GM12801 (cell line): ENCODE measurements around the gene LAMB2.

Experiments
- TF ChIP-seq, protein P1 (sequence below): IDR thresholded peaks from one replicate; pipeline ENCODE4 v1.5.1; 2011; ENCODE audit warnings: control low read depth; ENCODE audit not compliant: insufficient read length; ENCODE audit errors: extremely low read depth

The LAMB2 gene

DNA sequence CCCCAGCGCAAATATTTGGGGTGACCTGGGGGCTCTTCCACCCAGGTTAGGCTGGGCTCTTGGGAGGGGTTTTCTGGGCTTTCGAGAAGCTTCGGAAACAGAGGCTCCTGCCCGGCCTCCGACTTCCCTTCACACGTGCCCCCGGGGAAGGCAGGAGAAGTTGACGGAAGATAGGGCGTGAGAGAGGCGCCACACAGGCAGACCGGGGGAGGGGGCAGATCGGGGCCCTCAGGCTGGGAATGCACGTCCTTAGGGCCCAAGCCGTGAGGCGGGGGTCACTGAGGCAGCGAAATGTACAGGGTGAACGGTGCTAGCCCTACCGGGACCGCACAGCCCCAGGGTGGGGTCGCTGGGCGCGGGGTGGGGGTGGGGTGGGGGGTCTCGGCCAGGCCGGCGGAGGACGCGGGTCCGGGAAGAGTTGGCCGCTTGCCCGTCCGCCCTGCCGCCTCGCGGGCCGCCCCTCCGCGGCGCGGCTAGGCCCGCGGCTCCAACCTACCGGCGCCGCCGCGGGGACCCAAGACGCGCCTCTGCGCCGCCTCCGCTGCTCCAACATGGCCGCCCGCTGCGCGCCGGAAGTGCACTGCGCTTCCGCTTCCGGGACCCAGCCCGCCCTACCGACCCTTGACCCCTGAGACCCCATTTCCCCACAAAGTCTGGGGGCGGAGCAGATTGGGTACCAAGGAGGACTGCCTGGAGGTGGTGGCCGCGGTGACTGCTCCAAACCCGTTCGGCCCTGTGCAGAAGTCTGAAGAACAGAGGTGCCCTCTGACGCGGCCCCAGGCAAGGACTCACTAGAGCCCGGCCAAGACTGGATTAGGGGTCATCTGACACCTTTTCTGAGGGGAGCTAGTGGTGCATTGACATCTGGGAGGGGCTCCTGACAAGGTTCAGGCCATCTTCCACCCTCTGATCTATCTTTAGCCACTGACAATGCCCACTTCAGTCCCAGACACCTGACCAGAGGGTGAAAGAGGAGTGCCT is 33.2 kb upstream of the LAMB2 start, which contains the start of gene CCDC71:
TSS of gene CCDC71 (minus strand) at position 561 of the 981 bp plus-strand sequence. CDS start 2,123 bp downstream, outside the sequence.
- TF ChIP-seq, protein P1, sequence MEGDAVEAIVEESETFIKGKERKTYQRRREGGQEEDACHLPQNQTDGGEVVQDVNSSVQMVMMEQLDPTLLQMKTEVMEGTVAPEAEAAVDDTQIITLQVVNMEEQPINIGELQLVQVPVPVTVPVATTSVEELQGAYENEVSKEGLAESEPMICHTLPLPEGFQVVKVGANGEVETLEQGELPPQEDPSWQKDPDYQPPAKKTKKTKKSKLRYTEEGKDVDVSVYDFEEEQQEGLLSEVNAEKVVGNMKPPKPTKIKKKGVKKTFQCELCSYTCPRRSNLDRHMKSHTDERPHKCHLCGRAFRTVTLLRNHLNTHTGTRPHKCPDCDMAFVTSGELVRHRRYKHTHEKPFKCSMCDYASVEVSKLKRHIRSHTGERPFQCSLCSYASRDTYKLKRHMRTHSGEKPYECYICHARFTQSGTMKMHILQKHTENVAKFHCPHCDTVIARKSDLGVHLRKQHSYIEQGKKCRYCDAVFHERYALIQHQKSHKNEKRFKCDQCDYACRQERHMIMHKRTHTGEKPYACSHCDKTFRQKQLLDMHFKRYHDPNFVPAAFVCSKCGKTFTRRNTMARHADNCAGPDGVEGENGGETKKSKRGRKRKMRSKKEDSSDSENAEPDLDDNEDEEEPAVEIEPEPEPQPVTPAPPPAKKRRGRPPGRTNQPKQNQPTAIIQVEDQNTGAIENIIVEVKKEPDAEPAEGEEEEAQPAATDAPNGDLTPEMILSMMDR, result no peak

DNA sequence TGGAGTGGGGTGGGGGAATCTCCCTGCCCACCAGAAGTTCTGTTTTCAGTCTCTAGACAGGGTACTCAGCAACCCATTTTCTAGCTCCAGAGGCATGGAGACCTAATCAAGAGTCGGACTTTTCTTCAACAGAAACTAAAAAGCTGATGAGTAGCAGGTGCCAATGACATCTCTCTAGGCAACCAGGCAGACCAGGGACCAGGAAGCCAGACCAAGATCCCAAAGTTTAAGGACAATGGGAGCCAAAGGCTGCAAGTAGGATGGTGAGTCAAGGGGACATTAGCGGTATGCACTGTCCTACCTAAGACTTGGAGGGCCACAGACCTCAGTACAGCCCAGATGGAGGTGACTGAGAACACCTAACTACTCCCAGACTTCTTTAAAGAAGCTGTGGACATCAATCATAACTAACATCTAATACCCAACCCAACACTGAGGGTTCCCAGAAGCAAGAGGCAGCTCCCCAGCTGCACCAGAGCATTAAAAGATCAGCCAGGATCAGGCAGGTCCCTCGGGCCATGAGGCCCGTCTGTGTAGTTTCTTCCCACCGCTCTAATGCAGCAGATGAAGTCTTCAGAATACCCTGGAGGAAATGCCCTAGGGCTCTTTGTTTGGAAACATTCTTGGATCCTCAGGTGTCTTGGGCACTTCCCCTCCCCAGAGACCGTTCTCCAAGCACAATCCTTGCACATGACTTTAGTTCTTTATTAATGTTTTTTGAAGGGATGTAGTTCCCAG is 32.3 kb upstream of the LAMB2 start:
- TF ChIP-seq, protein P1, result no peak

DNA sequence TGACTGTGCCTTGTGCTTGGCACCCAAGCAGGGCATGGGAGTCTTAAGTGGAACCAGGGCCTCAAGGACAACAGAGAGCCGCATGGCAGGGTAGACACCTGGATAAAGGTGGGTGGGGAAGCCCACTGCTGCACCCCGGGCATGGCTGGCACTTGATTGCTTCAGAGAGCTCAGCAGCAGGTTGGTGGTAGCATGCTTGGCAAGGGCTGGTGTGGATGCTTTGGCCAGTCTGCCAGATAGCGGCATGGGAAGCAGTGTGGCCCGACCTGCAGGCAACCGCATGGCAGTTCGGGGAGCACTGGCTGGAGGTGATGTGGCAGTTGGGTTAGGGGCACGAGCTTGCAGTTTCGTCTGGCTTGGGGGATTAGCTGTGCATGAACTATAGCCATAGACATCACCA is 30.8 kb upstream of the LAMB2 start:
- TF ChIP-seq, protein P1, result no peak

DNA sequence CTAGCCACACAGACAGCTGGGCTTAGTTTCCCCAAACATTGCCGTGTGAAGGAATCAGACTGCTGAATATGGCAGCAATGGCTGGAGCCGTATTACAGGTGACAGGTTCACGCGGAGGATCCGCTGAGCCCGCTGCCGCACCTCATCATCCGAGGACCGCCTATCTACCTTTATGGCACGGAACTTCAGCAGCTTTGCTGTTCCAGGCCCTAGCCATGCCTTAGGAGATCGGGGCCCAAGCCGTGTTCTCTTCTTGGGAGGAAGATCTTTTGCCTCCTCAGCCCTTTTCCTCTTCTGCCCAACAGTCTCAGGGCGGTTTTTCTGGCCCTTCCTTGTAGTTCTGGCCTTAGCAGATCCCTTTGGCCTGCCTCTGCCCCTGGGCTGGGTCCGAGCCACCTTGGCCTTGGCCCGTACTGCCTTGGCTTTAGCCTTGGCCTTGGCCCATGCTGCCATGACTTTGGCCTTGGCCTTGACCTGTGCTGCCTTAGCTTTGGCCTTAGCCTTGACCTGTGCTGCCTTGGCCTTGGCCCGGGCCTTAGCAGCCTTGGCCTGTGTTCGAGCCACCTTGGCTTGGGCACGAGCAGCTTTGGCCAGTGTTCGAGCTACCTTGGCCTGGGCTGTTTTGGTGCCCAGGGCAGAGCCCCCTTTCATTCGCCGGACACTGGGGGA is 30.0 kb upstream of the LAMB2 start:
- TF ChIP-seq, protein P1, result no peak

DNA sequence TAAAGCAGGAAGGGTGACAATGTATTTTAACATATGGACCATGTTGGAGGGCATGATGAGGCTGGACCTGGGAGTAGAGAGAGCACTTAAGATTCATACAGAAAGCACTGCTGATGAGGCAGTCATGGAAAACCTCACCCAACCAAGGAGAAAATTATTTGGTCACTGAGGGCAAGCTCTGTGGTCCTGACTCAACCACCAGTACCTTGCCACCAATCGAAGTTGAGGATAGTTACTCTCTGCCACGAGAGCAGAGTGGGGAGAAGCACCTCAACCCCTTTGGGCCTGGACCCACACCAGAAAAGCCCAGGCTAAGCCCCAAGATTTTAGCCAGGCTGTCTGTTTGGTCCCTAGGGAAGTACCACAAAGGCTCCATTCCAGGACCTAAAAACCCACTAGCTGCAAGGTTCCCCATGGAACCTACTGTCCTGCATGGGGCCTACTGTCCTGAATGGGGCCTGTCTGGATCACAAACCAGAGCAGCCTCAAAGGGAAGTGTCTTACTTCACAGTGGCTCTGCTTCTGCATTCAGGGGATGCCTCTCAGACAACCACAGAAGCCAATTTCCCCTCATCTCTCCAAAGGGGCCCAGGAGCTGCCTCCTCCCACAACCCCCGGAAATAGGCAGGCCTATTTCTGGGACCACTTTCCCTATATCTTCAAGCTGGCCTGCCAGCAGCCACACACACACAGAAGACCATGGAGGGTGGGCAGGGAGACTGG is 29.1 kb upstream of the LAMB2 start:
- TF ChIP-seq, protein P1, result no peak

DNA sequence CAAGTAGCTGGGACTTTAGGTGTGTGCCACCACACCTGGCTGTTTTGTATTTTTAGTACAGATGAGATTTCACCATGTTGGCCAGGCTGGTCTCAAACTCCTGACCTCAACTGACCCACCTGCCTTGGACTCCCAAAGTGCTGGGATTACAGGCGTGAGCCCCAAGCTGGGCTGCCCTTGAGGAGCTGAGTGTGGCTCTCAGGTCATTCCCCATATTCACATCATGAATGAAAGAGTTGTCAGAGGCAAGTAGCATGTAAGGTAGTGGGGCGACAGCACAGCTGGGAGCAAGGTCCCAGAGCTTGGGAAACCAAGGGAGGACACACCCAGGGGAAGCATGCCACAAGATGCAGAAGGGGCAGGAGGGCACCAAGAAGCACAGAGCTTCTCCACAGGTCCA is 28.3 kb upstream of the LAMB2 start:
- TF ChIP-seq, protein P1, result no peak
